HG03175 (cell line): ENCODE measurements around the gene TEN1.
A peak's percentile ranks its signal among the peaks of the same experiment; 100 is the strongest.
"Not testable (repeated sequence)": the region's sequence is repeated elsewhere in the genome, so short reads cannot be mapped to it uniquely, and the experiment has no call there.

Experiments
- ATAC-seq: cut with Tn5 transposase; IDR thresholded peaks from one replicate; pipeline ENCODE4 v1.9.1; 2021; ENCODE audit warnings: mild to moderate bottlenecking, moderate library complexity; ENCODE audit not compliant: unreplicated experiment

The TEN1 gene

GRCh38 chr17:75978938-75979704 is at the start of gene TEN1, which contains the start of gene ACOX1:
TSS of gene TEN1 (plus strand) at chr17:75979240. CDS start at chr17:75986193, 6,953 bp downstream.
TSS of gene ACOX1 (minus strand) at chr17:75979166. CDS start at chr17:75979073, 93 bp downstream.
- ATAC-seq, result peak; percentile 90

- ATAC-seq, result no peak
Measured at GRCh38 chr17:75931062-75931461, 48.0 kb upstream of the TEN1 start.

GRCh38 chr17:75932852-75933251 is 46.2 kb upstream of the TEN1 start:
- no peak for ATAC-seq

GRCh38 chr17:75933808-75934207 is 45.2 kb upstream of the TEN1 start:
- no peak for ATAC-seq

DNA sequence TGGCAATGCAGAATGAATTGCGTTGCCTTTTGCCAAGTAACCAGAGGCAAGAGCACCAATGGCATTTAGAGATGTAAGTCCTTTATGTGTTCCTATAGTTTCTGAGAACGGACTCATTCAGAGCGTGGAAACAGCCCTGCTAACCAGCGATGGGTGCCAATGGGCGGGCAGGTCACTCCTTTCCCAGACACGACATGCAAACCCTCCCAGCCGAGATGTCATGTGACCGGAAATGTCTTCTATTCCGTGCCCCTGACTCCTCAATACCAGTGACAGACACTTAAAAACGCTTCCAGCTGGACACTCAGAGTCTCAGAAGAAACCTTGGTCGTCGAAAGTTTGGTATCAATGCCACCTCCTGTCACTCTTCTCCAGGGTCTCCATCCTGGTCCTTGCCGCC is 41.4 kb upstream of the TEN1 start:
- no peak for ATAC-seq

GRCh38 chr17:75940727-75941441 is 38.2 kb upstream of the TEN1 start, which contains the start of gene FBF1:
TSS of gene FBF1 (minus strand) at chr17:75941042. CDS start at chr17:75938149, 2,893 bp downstream.
- peak; percentile 93 for ATAC-seq

DNA sequence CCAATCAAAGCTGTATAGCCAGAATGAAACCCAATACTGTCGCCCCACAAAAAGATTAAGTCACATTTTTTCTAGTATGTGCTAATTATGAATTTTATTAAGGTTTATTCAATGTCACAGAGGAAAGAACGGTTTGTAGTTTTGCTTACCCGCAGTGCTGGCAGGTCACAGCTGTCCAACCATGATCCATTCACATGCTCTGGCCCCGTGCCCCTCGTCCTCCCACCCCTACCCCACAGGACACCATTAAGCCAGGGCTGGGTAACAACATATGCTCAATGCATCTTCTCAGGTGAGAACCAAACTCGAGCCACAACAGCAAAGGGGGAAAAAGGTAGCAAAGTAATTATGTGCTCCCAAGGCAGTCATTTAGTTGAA is 37.6 kb upstream of the TEN1 start:
- no peak for ATAC-seq

DNA sequence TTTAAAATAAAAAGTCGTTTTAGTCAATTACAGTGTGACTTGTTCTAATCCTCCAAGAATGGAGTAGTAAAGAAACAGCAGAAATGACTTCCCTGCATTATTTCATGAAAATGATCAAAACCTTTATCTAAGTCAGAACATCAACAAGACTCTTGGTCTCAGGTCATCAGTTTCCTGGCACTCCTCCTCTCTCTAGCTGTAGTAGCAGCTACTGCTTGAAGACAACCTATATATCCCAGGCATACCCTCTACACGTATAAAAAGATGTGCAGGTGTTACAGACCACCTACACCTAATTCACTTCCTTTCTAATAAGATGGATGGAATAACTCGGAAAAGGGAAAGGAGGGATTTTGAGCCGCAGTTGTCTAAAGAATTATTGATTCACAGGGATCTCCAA is 36.6 kb upstream of the TEN1 start:
- ATAC-seq, result no peak

GRCh38 chr17:75943491-75943890 is 35.5 kb upstream of the TEN1 start:
- ATAC-seq, result no peak

GRCh38 chr17:75945211-75945610 is 33.8 kb upstream of the TEN1 start:
- ATAC-seq, result no peak

- no peak for ATAC-seq
Measured at GRCh38 chr17:75950421-75950820, 28.6 kb upstream of the TEN1 start.

GRCh38 chr17:75950855-75951554 is 28.0 kb upstream of the TEN1 start:
- ATAC-seq, result no peak

DNA sequence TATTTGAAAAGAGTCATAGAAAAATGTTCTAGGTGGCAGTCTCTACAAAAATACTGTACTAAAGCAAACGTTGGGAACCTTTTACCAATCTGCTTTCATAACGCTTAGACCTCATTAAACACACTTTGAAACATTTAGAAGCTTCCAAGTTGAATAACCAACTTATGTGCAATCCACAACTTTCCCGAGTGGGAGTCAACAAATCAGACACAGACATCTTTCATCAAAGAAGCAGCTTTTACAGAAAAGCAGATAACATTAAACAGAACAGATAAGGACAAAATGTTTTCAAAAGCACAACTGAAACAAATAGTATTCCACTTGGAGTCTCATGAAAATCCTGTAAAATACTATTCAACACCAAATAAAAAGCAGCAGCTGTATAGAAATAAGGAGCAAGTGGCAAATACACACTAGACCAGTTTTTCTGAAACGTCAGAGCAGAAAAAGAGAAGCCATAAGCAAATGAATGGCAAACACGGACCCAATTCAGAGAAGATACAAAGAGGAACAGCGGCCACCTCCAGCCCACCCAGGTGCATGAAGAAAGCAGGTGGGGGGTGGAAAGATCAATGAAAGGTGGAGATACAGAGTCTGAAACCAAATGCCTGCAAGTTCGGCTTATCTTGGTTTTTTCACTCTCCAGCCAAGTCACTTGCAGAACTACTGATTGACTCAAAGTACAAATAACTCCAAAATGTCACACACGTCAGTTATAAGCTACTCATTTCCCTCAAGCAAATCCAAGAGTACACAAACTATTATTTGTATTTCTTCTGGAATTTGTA is 19.8 kb upstream of the TEN1 start:
- no peak for ATAC-seq

- no peak for ATAC-seq
Measured at GRCh38 chr17:75959839-75960511, 19.1 kb upstream of the TEN1 start.

GRCh38 chr17:75965468-75965867 is 13.6 kb upstream of the TEN1 start:
- ATAC-seq, result no peak

DNA sequence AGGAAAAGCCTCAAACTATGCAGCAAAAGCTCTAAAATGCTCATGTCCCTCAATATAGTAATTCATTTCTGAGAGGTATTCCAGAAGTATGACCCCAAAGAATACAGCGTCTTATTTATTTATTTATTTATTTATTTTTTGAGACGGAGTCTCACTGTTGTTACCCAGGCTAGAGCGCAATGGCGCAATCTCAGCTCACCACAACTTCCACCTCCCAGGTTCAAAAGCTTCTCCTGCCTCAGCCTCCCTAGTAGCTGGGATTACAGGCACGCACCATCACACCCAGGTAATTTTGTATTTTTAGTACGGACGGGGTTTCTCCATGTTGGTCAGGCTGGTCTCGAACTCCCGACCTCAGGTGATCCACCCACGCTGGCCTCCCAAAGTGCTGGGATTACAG is 10.0 kb upstream of the TEN1 start:
- not testable (repeated sequence) for ATAC-seq

DNA sequence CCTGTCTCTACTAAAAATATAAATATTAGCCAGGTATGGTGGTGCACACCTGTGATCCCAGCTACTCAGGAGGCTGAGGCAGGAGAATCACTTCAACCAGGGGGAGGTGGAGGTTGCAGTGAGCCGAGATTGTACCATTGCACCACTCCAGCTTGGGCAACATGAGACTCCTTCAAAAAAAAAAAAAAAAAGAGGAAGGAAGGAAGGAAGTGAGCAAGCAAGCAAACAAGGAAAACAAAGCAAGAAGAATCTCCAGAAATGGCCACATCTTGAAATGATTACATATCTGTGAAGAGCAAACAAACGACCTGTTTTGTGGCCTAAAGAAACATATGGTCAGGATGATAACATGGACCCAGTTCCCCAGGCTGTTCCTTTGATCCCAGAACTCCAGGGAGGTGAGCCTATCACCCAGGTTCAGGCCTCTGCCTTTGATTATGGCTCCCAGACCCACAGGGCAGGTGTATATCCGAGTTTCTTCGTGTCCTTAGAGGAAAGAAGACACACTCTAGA is 9.0 kb upstream of the TEN1 start:
- ATAC-seq, result no peak

GRCh38 chr17:75970626-75971025 is 8.4 kb upstream of the TEN1 start:
- no peak for ATAC-seq

GRCh38 chr17:75975187-75975586 is 3.9 kb upstream of the TEN1 start:
- ATAC-seq, result not testable (repeated sequence)

DNA sequence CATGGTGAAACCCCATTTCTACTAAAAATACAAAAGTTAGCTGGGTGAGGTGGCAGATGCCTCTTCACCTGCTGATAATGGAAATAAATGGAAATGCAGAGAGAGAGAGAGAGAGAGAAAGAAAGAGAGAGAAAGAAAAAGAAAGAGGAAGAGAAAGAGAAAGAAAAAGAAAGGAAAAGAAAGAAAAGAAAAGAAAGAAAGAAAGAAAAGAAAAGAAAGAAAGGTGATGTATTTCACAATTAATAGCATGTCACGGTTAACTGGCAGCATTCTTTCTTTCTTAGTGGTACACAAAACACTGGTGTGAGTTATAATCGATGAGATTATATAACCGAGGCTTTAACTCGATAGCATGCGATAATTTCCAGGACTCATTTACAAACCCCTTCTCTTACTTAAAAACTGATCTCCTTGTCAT is 3.3 kb upstream of the TEN1 start:
- ATAC-seq, result no peak
